Keratinocyte (primary cell): Measurements from ENCODE around the gene EID2B. TPM values are rescaled to one million over a fixed set of nuclear protein-coding genes. Genes with fewer than 3 reads are reported as not detected.

Experiments used
- DNase-seq: peaks from one replicate; pipeline ENCODE4 v3.0.0-alpha.2; 2011; ENCODE audit warnings: low read depth, missing footprints, low spot score
- FAIRE-seq: peaks from 2 replicates; lab custom pipeline; 2011; peaks lifted over from hg19 to GRCh38; lab: Jason Lieb, UNC
- H2AFZ ChIP-seq: 2 replicates; pipeline ENCODE4 v1.6.0; 2012; ENCODE audit warnings: low read length, control low read depth, inconsistent platforms; ENCODE audit not compliant: control insufficient read depth
- H3K27ac ChIP-seq: 2 replicates; pipeline ENCODE4 v1.5.1; 2011; ENCODE audit warnings: low read length; ENCODE audit not compliant: control insufficient read depth, insufficient read depth
- H3K27me3 ChIP-seq: 3 replicates; pipeline ENCODE4 v1.6.0; 2011; ENCODE audit warnings: low read length; ENCODE audit not compliant: control insufficient read depth, insufficient read depth; ENCODE audit errors: extremely low read depth
- H3K36me3 ChIP-seq, 2 experiments: 2 replicates in 1 of 2; 3 replicates in 1 of 2; pipeline ENCODE4 v1.5.1; 2011; ENCODE audit warnings: low read length in 2 of 2, mild to moderate bottlenecking in 1 of 2; ENCODE audit not compliant: control insufficient read depth in 2 of 2, insufficient read depth in 2 of 2; ENCODE audit errors: extremely low read depth in 1 of 2
- H3K4me1 ChIP-seq: 3 replicates; pipeline ENCODE4 v1.5.1; 2011; ENCODE audit warnings: low read length; ENCODE audit not compliant: control insufficient read depth, insufficient read depth; ENCODE audit errors: extremely low read depth
- H3K4me2 ChIP-seq: 3 replicates; pipeline ENCODE4 v1.6.0; 2011; ENCODE audit warnings: low read depth, low read length; ENCODE audit not compliant: control insufficient read depth, insufficient read depth; ENCODE audit errors: extremely low read depth
- H3K4me3 ChIP-seq, 3 experiments: fragments of 200-600 bp in 1 of 3; sonication (generic) in 1 of 3; 2 replicates in 2 of 3; 3 replicates in 1 of 3; pipeline ENCODE4 v1.5.1; 2011 to 2016; ENCODE audit warnings: low read length in 3 of 3, mild to moderate bottlenecking in 3 of 3, control low read depth in 2 of 3, inconsistent platforms in 1 of 3, low read depth in 1 of 3, mixed read lengths in 1 of 3, mixed run types in 1 of 3, moderate library complexity in 1 of 3; ENCODE audit not compliant: control insufficient read depth in 2 of 3, insufficient read depth in 2 of 3; ENCODE audit errors: extremely low read depth in 1 of 3
- H3K79me2 ChIP-seq: 2 replicates; pipeline ENCODE4 v1.6.0; 2012; ENCODE audit warnings: low read length; ENCODE audit not compliant: control insufficient read depth, insufficient read depth
- H3K9ac ChIP-seq: 3 replicates; pipeline ENCODE4 v1.6.0; 2011; ENCODE audit warnings: low read length; ENCODE audit not compliant: control insufficient read depth, insufficient read depth; ENCODE audit errors: extremely low read depth
- H3K9me1 ChIP-seq: 3 replicates; pipeline ENCODE4 v1.6.0; 2011; ENCODE audit warnings: low read length; ENCODE audit not compliant: control insufficient read depth, insufficient read depth; ENCODE audit errors: extremely low read depth
- H3K9me3 ChIP-seq: 2 replicates; pipeline ENCODE4 v1.5.1; 2012; ENCODE audit warnings: low read depth, low read length; ENCODE audit not compliant: control insufficient read depth
- H4K20me1 ChIP-seq: 3 replicates; pipeline ENCODE4 v1.6.0; 2011; ENCODE audit warnings: low read length; ENCODE audit not compliant: control insufficient read depth, insufficient read depth; ENCODE audit errors: extremely low read depth
- EZH2 ChIP-seq: IDR thresholded peaks from one replicate; pipeline ENCODE4 v1.6.1; 2012; ENCODE audit warnings: inconsistent platforms, mild to moderate bottlenecking, low read length, moderate library complexity
- dilution Hi-C: fragments of 300-500 bp; cut with MboI; formaldehyde crosslinking; loops from one replicate; pipeline ENCODE4 v1.7.0; 2020; ENCODE audit warnings: low sequenced_read_pairs; ENCODE audit not compliant: extremely low pct_ligation_motif_present
- polyA plus RNA-seq, 5 experiments: library from polyadenylated mRNA; depleted of rRNA in 3 of 5; stranded (reverse) in 3 of 5; stranded (forward) in 1 of 5; unstranded in 1 of 5; fragments of >200 nt; gene quantifications; 1 replicate in 1 of 5; 2 replicates in 3 of 5; 3 replicates in 1 of 5; pipeline versions ENCODE4 v1.2.1 to v1.2.3, GENCODE V29; 2011 to 2012; ENCODE audit warnings: missing spikeins in 2 of 5, low read depth in 1 of 5, low replicate concordance in 1 of 5
- TF ChIP-seq, protein P1 (sequence below), 3 experiments: IDR thresholded peaks in 1 of 3; conservative IDR thresholded peaks in 1 of 3; optimal IDR thresholded peaks in 1 of 3; 2 replicates in 2 of 3; 3 replicates in 1 of 3; pipeline versions ENCODE3 to v1.5.1; 2011; ENCODE audit warnings: low read length in 3 of 3, mild to moderate bottlenecking in 3 of 3, moderate library complexity in 2 of 3, control low read depth in 1 of 3, inconsistent platforms in 1 of 3; ENCODE audit not compliant: insufficient read depth in 2 of 3; ENCODE audit errors: extremely low read depth in 1 of 3

Gene EID2B
- polyA plus RNA-seq, 1 donor (not counting 4 experiments of a cell fraction or from before 2014, with no cell fraction given): 1.1 TPM

DNA sequence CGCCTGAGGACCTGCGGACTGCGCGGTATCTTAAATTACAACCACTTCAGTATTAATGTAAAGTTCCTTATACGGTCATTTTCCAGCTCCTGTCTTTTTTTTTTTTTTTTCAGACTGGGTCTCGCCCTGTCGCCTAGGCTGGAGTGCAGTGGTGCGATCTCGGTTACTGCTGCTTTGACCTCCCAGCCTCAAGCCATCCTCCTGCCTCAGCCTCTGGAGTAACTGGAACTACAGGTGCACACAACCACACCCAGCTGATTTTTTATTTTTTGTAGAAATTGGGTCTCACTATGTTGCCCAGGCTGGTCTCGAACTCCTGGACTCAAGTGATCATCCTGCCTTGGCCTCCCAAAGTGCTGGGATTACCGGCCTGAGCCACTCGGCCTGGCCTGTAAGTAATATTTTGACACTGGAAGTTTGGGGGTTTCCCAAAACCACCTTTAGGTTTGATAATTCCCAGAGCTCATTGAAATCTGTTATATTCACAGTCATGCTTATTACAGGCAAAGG, 406 bp upstream of the EID2B start:
- DNase-seq (no peak), FAIRE-seq (no peak)
- Histone ChIP-seq H3K9me1 (no peaks in the 10 kb centered on the region), H3K79me2 (peaks cover 17% of the 10 kb centered on the region), H3K9me3 (no peaks in the 10 kb centered on the region), H4K20me1 (no peaks in the 10 kb centered on the region), H3K4me2 (peak overlapping the region; percentile 45), H3K27ac (no peak overlapping the region), H3K4me3 (no peak overlapping the region), H3K9ac (no peak overlapping the region), H3K36me3 (no peaks in the 10 kb centered on the region), H2AFZ (no peak overlapping the region), H3K27me3 (no peaks in the 10 kb centered on the region), H3K4me1 (peaks cover 7% of the 10 kb centered on the region)
- dilution Hi-C loops: no loop called here
- no peak for TF ChIP-seq EZH2
- TF ChIP-seq, protein P1, sequence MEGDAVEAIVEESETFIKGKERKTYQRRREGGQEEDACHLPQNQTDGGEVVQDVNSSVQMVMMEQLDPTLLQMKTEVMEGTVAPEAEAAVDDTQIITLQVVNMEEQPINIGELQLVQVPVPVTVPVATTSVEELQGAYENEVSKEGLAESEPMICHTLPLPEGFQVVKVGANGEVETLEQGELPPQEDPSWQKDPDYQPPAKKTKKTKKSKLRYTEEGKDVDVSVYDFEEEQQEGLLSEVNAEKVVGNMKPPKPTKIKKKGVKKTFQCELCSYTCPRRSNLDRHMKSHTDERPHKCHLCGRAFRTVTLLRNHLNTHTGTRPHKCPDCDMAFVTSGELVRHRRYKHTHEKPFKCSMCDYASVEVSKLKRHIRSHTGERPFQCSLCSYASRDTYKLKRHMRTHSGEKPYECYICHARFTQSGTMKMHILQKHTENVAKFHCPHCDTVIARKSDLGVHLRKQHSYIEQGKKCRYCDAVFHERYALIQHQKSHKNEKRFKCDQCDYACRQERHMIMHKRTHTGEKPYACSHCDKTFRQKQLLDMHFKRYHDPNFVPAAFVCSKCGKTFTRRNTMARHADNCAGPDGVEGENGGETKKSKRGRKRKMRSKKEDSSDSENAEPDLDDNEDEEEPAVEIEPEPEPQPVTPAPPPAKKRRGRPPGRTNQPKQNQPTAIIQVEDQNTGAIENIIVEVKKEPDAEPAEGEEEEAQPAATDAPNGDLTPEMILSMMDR (optimal IDR thresholded peaks at IDR 0.05 in 1 of 3, IDR thresholded peaks at IDR 0.05 in 1 of 3, conservative IDR thresholded peaks at IDR 0.05 in 1 of 3; ENCODE audit: extremely low read depth in 1 of 3, insufficient read depth in 2 of 3, low read length in 3 of 3): no peak

DNA sequence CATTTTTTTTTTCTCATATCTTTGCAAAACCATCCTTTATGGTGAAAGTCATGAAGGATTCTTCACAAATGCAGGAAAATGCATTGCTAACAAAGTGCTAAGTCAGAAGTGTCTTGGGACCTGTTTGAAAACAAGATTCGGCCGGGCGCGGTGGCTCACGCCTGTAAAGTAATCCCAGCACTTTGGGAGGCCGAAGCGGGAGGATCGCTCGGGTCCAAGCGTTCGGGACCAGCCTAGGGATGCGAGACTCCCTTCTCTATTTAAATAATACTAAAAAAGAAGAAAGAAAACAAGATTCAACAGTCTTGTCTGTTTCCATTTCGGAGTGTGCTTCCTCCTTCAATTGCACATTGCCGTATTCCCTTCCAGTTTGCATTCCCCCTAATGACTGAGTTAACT, 819 bp downstream of the EID2B start:
- Histone ChIP-seq H3K27me3 (no peaks in the 10 kb centered on the region), H3K9ac (peak overlapping the region; percentile 66), H4K20me1 (no peaks in the 10 kb centered on the region), H3K9me1 (no peaks in the 10 kb centered on the region), H3K36me3 (no peaks in the 10 kb centered on the region), H2AFZ (peak overlapping the region; percentile 80), H3K4me3 (peak overlapping the region; percentile 72 to 83 (median 78)), H3K4me1 (peaks cover 7% of the 10 kb centered on the region), H3K79me2 (peaks cover 13% of the 10 kb centered on the region), H3K4me2 (peak overlapping the region; percentile 83), H3K9me3 (no peaks in the 10 kb centered on the region), H3K27ac (no peak overlapping the region)
- no peak for TF ChIP-seq EZH2
- TF ChIP-seq, protein P1 (optimal IDR thresholded peaks at IDR 0.05 in 1 of 3, IDR thresholded peaks at IDR 0.05 in 1 of 3, conservative IDR thresholded peaks at IDR 0.05 in 1 of 3; ENCODE audit: extremely low read depth in 1 of 3, insufficient read depth in 2 of 3, low read length in 3 of 3): no peak
- FAIRE-seq: no peak
- dilution Hi-C loops: no loop called here
- no peak for DNase-seq
